ENCODE measurements around the gene SOX14. TPM values are rescaled to one million over a fixed set of nuclear protein-coding genes. Genes with fewer than 3 reads are reported as not detected.

Gene SOX14
- total RNA-seq, 1 experiment from 2014 or later: not detected

- H3K79me2 ChIP-seq (ENCODE audit: low read length): no peaks in the 10 kb centered on the region
- DNase-seq (no peak), ATAC-seq (no peak)
- no peaks in the 10 kb centered on the region for H3K27me3 ChIP-seq (ENCODE audit: low read length)
- CTCF ChIA-PET: no interaction called here
- no peaks in the 10 kb centered on the region for H3K4me1 ChIP-seq (ENCODE audit: insufficient read depth, low read length)
- no peaks in the 10 kb centered on the region for H3K9me3 ChIP-seq (ENCODE audit: low read length)
- H3K4me2 ChIP-seq (ENCODE audit: low read length): no peak overlapping the region
- intact Hi-C loops (cut with micrococcal nuclease): no loop called here
- no peak overlapping the region for H3K9ac ChIP-seq (ENCODE audit: low read length)
- no peak overlapping the region for H3K27ac ChIP-seq (ENCODE audit: low read length)
- H3K4me3 ChIP-seq (ENCODE audit: low read length): no peak overlapping the region
- H3K9me2 ChIP-seq (replicated peaks; ENCODE audit: low read length): no peaks in the 10 kb centered on the region
- TF ChIP-seq EZH2 (IDR thresholded peaks at IDR 0.05; ENCODE audit: low read length, unreplicated experiment): no peak
- TF ChIP-seq CTCF (conservative IDR thresholded peaks at IDR 0.05; ENCODE audit: low read depth, low read length): no peak
- no peak for TF ChIP-seq EZH2phosphoT487 (IDR thresholded peaks at IDR 0.05; ENCODE audit: borderline replicate concordance, low read length)
- no peaks in the 10 kb centered on the region for H3K36me3 ChIP-seq (ENCODE audit: low read depth, low read length)
- POLR2A ChIA-PET (ENCODE audit: unreplicated experiment): no interaction called here
- H2AFZ ChIP-seq (ENCODE audit: low read length): no peak overlapping the region
- H4K20me1 ChIP-seq (ENCODE audit: low read length): no peaks in the 10 kb centered on the region
- no peaks in the 10 kb centered on the region for H3F3A ChIP-seq (ENCODE audit: low read length, unreplicated experiment)
- BruUV-seq (replicated peaks): no TSS peak
Measured at GRCh38 chr3:137746808-137747207, 17.3 kb upstream of the SOX14 start.

DNA sequence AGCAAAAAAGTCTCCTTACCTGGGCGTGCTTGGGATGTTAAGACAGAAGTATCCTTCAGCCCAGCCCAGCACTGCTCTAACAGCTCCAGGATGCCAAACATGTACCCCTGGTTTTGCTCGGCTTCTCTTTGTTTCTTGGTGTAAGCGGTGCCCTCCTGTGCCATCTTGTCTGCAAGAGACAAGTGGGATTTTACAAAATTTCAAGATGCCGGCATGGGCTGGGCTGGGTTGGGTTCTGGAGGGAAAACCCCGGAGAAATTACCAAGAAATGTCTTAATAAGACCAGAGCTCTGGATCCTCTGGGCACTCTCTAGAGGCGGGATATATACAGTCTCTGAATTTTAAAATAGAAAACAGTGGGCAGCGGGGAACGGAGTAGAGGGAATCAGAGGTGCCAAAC, 4.6 kb upstream of the SOX14 start:
- POLR2A ChIA-PET (ENCODE audit: unreplicated experiment): no interaction called here
- intact Hi-C loops (cut with micrococcal nuclease): no loop called here
- Histone ChIP-seq H3F3A (ENCODE audit: low read length, unreplicated experiment) (no peaks in the 10 kb centered on the region), H3K4me2 (ENCODE audit: low read length) (no peak overlapping the region), H3K4me3 (ENCODE audit: low read length) (no peak overlapping the region), H4K20me1 (ENCODE audit: low read length) (no peaks in the 10 kb centered on the region), H3K27me3 (ENCODE audit: low read length) (peaks cover 29% of the 10 kb centered on the region), H3K4me1 (ENCODE audit: insufficient read depth, low read length) (no peaks in the 10 kb centered on the region), H3K79me2 (ENCODE audit: low read length) (no peaks in the 10 kb centered on the region), H3K36me3 (ENCODE audit: low read depth, low read length) (no peaks in the 10 kb centered on the region), H2AFZ (ENCODE audit: low read length) (no peak overlapping the region), H3K9me2 (replicated peaks; ENCODE audit: low read length) (no peaks in the 10 kb centered on the region), H3K9me3 (ENCODE audit: low read length) (no peaks in the 10 kb centered on the region), H3K27ac (ENCODE audit: low read length) (no peak overlapping the region), H3K9ac (ENCODE audit: low read length) (no peak overlapping the region)
- CTCF ChIA-PET: no interaction called here
- TF ChIP-seq EZH2phosphoT487 (IDR thresholded peaks at IDR 0.05; ENCODE audit: borderline replicate concordance, low read length) (no peak), CTCF (conservative IDR thresholded peaks at IDR 0.05; ENCODE audit: low read depth, low read length) (no peak), EZH2 (IDR thresholded peaks at IDR 0.05; ENCODE audit: low read length, unreplicated experiment) (no peak)
- DNase-seq (no peak), ATAC-seq (no peak)
- no TSS peak for BruUV-seq (replicated peaks)

DNA sequence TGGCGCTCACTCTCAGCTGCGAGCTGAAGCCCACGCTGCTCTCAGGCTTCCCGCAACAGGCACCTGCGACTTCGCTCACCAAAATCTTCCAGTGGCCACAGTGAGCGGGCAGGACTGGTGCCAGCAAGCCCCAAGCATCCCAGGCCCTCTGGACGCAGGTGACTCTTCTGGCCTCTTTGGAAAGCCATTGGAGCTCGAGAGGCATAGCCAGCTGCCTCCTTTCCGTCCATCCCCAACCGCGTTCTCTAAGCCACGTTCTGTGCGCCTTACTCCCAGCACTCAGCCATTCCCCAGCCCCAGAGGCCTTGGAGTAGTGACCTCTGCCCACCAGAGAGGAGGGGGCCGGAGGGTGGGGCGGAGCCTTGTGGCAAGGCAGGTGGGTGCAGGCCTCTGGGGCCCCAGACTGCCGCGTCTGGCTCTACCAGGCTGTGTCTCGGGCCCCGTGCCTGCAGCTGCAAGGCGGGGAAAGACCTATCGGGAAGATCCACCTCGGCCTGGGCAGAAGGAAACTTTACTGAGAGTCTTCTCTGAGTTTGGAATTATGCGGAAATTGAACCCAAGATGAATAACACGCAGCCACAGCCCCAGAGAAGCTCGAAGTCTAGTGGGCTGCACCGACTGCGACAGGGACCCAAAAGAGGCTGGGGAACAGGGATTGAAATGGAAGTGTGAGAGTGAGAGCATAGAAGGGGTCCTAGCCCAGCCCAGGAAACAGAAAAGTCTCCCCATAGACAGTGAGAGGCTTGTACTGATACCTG, 3.6 kb upstream of the SOX14 start:
- DNase-seq (no peak), ATAC-seq (no peak)
- Histone ChIP-seq H4K20me1 (ENCODE audit: low read length) (no peaks in the 10 kb centered on the region), H3F3A (ENCODE audit: low read length, unreplicated experiment) (no peaks in the 10 kb centered on the region), H3K4me3 (ENCODE audit: low read length) (no peak overlapping the region), H3K4me2 (ENCODE audit: low read length) (no peak overlapping the region), H3K9ac (ENCODE audit: low read length) (no peak overlapping the region), H3K4me1 (ENCODE audit: insufficient read depth, low read length) (no peaks in the 10 kb centered on the region), H3K9me2 (replicated peaks; ENCODE audit: low read length) (no peaks in the 10 kb centered on the region), H2AFZ (ENCODE audit: low read length) (no peak overlapping the region), H3K27ac (ENCODE audit: low read length) (no peak overlapping the region), H3K36me3 (ENCODE audit: low read depth, low read length) (no peaks in the 10 kb centered on the region), H3K9me3 (ENCODE audit: low read length) (no peaks in the 10 kb centered on the region), H3K79me2 (ENCODE audit: low read length) (no peaks in the 10 kb centered on the region), H3K27me3 (ENCODE audit: low read length) (peaks cover 39% of the 10 kb centered on the region)
- TF ChIP-seq EZH2 (IDR thresholded peaks at IDR 0.05; ENCODE audit: low read length, unreplicated experiment) (no peak), EZH2phosphoT487 (IDR thresholded peaks at IDR 0.05; ENCODE audit: borderline replicate concordance, low read length) (no peak), CTCF (conservative IDR thresholded peaks at IDR 0.05; ENCODE audit: low read depth, low read length) (no peak)
- intact Hi-C loops (cut with micrococcal nuclease): no loop called here
- POLR2A ChIA-PET (ENCODE audit: unreplicated experiment): no interaction called here
- CTCF ChIA-PET: no interaction called here
- BruUV-seq (replicated peaks): no TSS peak

Data from PC-3 (cell line).